ENCODE data around the gene ATP9A. TPM values are rescaled to one million over a fixed set of nuclear protein-coding genes. Genes with fewer than 3 reads are reported as not detected.

The ATP9A gene
- total RNA-seq, 1 donor from 2014 or later = 18.2 TPM

- no peaks in the 10 kb centered on the region for H3K4me1 Mint-ChIP-seq
- H3K4me3 Mint-ChIP-seq = no peak overlapping the region
- H3K4me1 ChIP-seq = no peaks in the 10 kb centered on the region
These were observed 183.0 kb downstream of the ATP9A start for GRCh38 chr20:51585148-51585547.

GRCh38 chr20:51584737-51585136 is 183.5 kb downstream of the ATP9A start:
- Histone ChIP-seq H3K9ac (no peak overlapping the region), H2AFZ (replicated peaks) (no peak overlapping the region), H3K4me3 (no peak overlapping the region), H3F3A (ENCODE audit: low read depth) (no peaks in the 10 kb centered on the region), H3K9me3 (ENCODE audit: low read depth) (no peaks in the 10 kb centered on the region), H4K20me1 (ENCODE audit: low read depth) (no peaks in the 10 kb centered on the region), H3K36me3 (no peaks in the 10 kb centered on the region), H3K27me3 (no peaks in the 10 kb centered on the region), H3K4me1 (no peaks in the 10 kb centered on the region), H3K27ac (no peak overlapping the region), H3K79me2 (ENCODE audit: low read depth) (no peaks in the 10 kb centered on the region), H3K4me2 (no peak overlapping the region)
- TF ChIP-seq EZH2phosphoT487 (IDR thresholded peaks at IDR 0.05) (no peak), CTCF (IDR thresholded peaks at IDR 0.05) (no peak), EZH2 (IDR thresholded peaks at IDR 0.05) (no peak)
- H3K36me3 Mint-ChIP-seq = no peaks in the 10 kb centered on the region
- H3K27ac Mint-ChIP-seq = no peak overlapping the region
- H3K4me1 Mint-ChIP-seq = no peaks in the 10 kb centered on the region
- no peak for DNase-seq (ENCODE audit: low spot score)
- no peaks in the 10 kb centered on the region for H3K27me3 Mint-ChIP-seq (ENCODE audit: insufficient read depth, low read depth)
- no peaks in the 10 kb centered on the region for H3K9me3 Mint-ChIP-seq
- no peak overlapping the region for H3K4me3 Mint-ChIP-seq

More at GRCh38 chr20:51585148-51585547, 183.0 kb downstream of the ATP9A start:
- H2AFZ ChIP-seq (replicated peaks) = no peak overlapping the region
- Mint-ChIP-seq H3K36me3 (no peaks in the 10 kb centered on the region), H3K9me3 (no peaks in the 10 kb centered on the region), H3K27ac (no peak overlapping the region), H3K27me3 (ENCODE audit: insufficient read depth, low read depth) (no peaks in the 10 kb centered on the region)
- H3K9ac ChIP-seq = no peak overlapping the region
- TF ChIP-seq CTCF (IDR thresholded peaks at IDR 0.05) (no peak), EZH2 (IDR thresholded peaks at IDR 0.05) (no peak), EZH2phosphoT487 (IDR thresholded peaks at IDR 0.05) (no peak)
- H3K27me3 ChIP-seq = no peaks in the 10 kb centered on the region
- no peak for DNase-seq (ENCODE audit: low spot score)
- no peak overlapping the region for H3K4me2 ChIP-seq
- H3K9me3 ChIP-seq (ENCODE audit: low read depth) = no peaks in the 10 kb centered on the region
- H4K20me1 ChIP-seq (ENCODE audit: low read depth) = no peaks in the 10 kb centered on the region
- H3F3A ChIP-seq (ENCODE audit: low read depth) = no peaks in the 10 kb centered on the region
- H3K4me3 ChIP-seq = no peak overlapping the region
- no peaks in the 10 kb centered on the region for H3K36me3 ChIP-seq
- no peak overlapping the region for H3K27ac ChIP-seq
- no peaks in the 10 kb centered on the region for H3K79me2 ChIP-seq (ENCODE audit: low read depth)

GRCh38 chr20:51584116-51584515 is 184.1 kb downstream of the ATP9A start:
- H3K27me3 Mint-ChIP-seq (ENCODE audit: insufficient read depth, low read depth) = no peaks in the 10 kb centered on the region
- no peaks in the 10 kb centered on the region for H3K36me3 Mint-ChIP-seq
- H4K20me1 ChIP-seq (ENCODE audit: low read depth) = no peaks in the 10 kb centered on the region
- H3K9me3 Mint-ChIP-seq = no peaks in the 10 kb centered on the region
- DNase-seq (ENCODE audit: low spot score) = no peak
- no peak overlapping the region for H3K9ac ChIP-seq
- H3K4me2 ChIP-seq = no peak overlapping the region
- no peak overlapping the region for H2AFZ ChIP-seq (replicated peaks)
- TF ChIP-seq EZH2 (IDR thresholded peaks at IDR 0.05) (no peak), EZH2phosphoT487 (IDR thresholded peaks at IDR 0.05) (no peak), CTCF (IDR thresholded peaks at IDR 0.05) (no peak)
- no peaks in the 10 kb centered on the region for H3K4me1 ChIP-seq
- H3K79me2 ChIP-seq (ENCODE audit: low read depth) = no peaks in the 10 kb centered on the region
- H3K27ac Mint-ChIP-seq = no peak overlapping the region
- no peak overlapping the region for H3K4me3 ChIP-seq
- H3K9me3 ChIP-seq (ENCODE audit: low read depth) = no peaks in the 10 kb centered on the region
- no peaks in the 10 kb centered on the region for H3K27me3 ChIP-seq
- no peaks in the 10 kb centered on the region for H3K4me1 Mint-ChIP-seq
- H3K36me3 ChIP-seq = no peaks in the 10 kb centered on the region
- H3K4me3 Mint-ChIP-seq = no peak overlapping the region
- no peak overlapping the region for H3K27ac ChIP-seq
- H3F3A ChIP-seq (ENCODE audit: low read depth) = no peaks in the 10 kb centered on the region

All from neural progenitor cell (in vitro differentiated cells).